ENCODE measurements around the gene PEA15. TPM values are rescaled to one million over a fixed set of nuclear protein-coding genes. Genes with fewer than 3 reads are reported as not detected.

PEA15 gene
- total and polyA plus RNA-seq, 4 donors: 8.1 to 44.5 (median 11.1) TPM

- no peak overlapping the region for H3K4me3 ChIP-seq (ENCODE audit: low read depth in 1 of 3, low read length in 3 of 3)
- H3K9me3 ChIP-seq (ENCODE audit: control insufficient read depth in 4 of 4, low read length in 3 of 4): no peaks in the 10 kb centered on the region
- H3K36me3 ChIP-seq (ENCODE audit: control insufficient read depth in 4 of 4, insufficient read depth in 3 of 4, low read depth in 1 of 4, low read length in 3 of 4): peaks cover 0 to 14% (median 7%) of the 10 kb centered on the region in 4 donors
- H3K27ac ChIP-seq (ENCODE audit: low read depth in 1 of 2, low read length in 2 of 2): no peak overlapping the region
- peaks cover 3 to 26% (median 9%) of the 10 kb centered on the region in 4 donors for H3K4me1 ChIP-seq (ENCODE audit: control insufficient read depth in 4 of 4, insufficient read depth in 4 of 4, low read length in 3 of 4)
- WGBS: 78% methylated on average over 9 of the region's 9 CpGs
- no peak overlapping the region for H3K9ac ChIP-seq (ENCODE audit: low read depth in 1 of 2, low read length in 2 of 2)
- DNase-seq (ENCODE audit: low spot score): no peak
- TF ChIP-seq YY1 (IDR thresholded peaks at IDR 0.05) (no peak), NR2F2 (IDR thresholded peaks at IDR 0.05) (peak; percentile 73)
- TF ChIP-seq, protein P1, sequence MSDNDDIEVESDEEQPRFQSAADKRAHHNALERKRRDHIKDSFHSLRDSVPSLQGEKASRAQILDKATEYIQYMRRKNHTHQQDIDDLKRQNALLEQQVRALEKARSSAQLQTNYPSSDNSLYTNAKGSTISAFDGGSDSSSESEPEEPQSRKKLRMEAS (IDR thresholded peaks at IDR 0.05): peak; percentile 26
- no peaks in the 10 kb centered on the region for H3K27me3 ChIP-seq (ENCODE audit: control insufficient read depth in 4 of 4, insufficient read depth in 4 of 4, low read length in 3 of 4)
These were observed 2.8 kb downstream of the PEA15 start for GRCh38 chr1:160207771-160208556.

DNA sequence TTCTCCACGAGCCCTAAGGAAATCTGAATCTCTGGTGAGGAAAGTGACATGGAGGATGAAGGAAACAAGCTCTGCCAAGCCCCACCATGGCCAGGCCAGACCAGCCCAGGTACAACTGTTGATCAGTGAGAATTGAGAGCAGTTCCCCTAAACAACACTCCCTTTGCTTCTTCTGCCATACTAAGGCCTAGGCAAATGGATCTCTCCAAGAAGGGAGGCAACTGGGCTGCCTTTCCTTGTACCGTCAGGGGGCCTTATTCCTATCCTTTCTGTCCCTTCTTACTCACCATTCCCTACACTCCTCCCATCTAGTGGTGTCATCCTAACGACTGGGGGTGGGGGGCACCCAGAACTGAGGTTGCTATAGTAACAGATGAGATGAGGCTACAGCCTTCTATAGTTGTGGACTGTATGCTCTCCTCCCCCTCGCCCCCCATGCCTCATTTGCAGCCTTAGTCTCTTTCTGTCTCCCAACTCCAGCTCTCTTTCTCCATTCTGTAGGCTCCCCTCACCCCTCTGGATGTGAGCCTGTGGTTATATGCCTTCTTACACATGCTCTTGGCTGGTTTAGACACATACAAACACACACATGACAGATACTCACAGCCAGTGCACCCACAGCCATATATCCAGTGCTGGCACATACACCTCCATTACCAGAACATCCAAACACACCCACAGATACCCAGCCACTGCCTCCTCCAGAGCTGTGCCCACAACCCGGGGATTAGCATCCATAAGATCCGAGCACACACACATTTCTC, 3.6 kb downstream of the PEA15 start:
- Histone ChIP-seq H3K9ac (ENCODE audit: low read depth in 1 of 2, low read length in 2 of 2) (no peak overlapping the region), H3K27me3 (ENCODE audit: control insufficient read depth in 4 of 4, insufficient read depth in 4 of 4, low read length in 3 of 4) (no peaks in the 10 kb centered on the region), H3K4me3 (ENCODE audit: low read depth in 1 of 3, low read length in 3 of 3) (no peak overlapping the region), H3K27ac (ENCODE audit: low read depth in 1 of 2, low read length in 2 of 2) (no peak overlapping the region), H3K9me3 (ENCODE audit: control insufficient read depth in 4 of 4, low read length in 3 of 4) (no peaks in the 10 kb centered on the region), H3K36me3 (ENCODE audit: control insufficient read depth in 4 of 4, insufficient read depth in 3 of 4, low read depth in 1 of 4, low read length in 3 of 4) (peaks cover under 1 to 20% (median 12%) of the 10 kb centered on the region in 4 donors), H3K4me1 (ENCODE audit: control insufficient read depth in 4 of 4, insufficient read depth in 4 of 4, low read length in 3 of 4) (peaks cover 3 to 26% (median 9%) of the 10 kb centered on the region in 4 donors)
- no peak for DNase-seq (ENCODE audit: low spot score)
- TF ChIP-seq SP1 (IDR thresholded peaks at IDR 0.05): no peak
- TF ChIP-seq REST (IDR thresholded peaks at IDR 0.05): no peak
- TF ChIP-seq YY1 (IDR thresholded peaks at IDR 0.05): no peak
- TF ChIP-seq FOXA1 (IDR thresholded peaks at IDR 0.05): no peak
- TF ChIP-seq TAF1 (conservative IDR thresholded peaks at IDR 0.05): no peak
- TF ChIP-seq, protein P2, sequence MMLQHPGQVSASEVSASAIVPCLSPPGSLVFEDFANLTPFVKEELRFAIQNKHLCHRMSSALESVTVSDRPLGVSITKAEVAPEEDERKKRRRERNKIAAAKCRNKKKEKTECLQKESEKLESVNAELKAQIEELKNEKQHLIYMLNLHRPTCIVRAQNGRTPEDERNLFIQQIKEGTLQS (IDR thresholded peaks at IDR 0.05): no peak
- TF ChIP-seq HNF4A (conservative IDR thresholded peaks at IDR 0.05): no peak
- TF ChIP-seq RXRA (IDR thresholded peaks at IDR 0.05): no peak
- no peak for TF ChIP-seq RAD21 (IDR thresholded peaks at IDR 0.05)
- TF ChIP-seq CTCF (IDR thresholded peaks at IDR 0.05; ENCODE audit: low read depth, low read length, missing input control): no peak
- no peak for TF ChIP-seq EGR1 (IDR thresholded peaks at IDR 0.05; ENCODE audit: low read depth in 2 of 2)
- TF ChIP-seq, protein P1 (IDR thresholded peaks at IDR 0.05): no peak
- no peak for TF ChIP-seq HNF4G (IDR thresholded peaks at IDR 0.05)
- TF ChIP-seq FOXA2 (IDR thresholded peaks at IDR 0.05): no peak
- TF ChIP-seq NR2F2 (IDR thresholded peaks at IDR 0.05): no peak
- no peak for TF ChIP-seq GABPA (IDR thresholded peaks at IDR 0.05 in 1 of 2, conservative IDR thresholded peaks at IDR 0.05 in 1 of 2)
- TF ChIP-seq, protein P3, sequence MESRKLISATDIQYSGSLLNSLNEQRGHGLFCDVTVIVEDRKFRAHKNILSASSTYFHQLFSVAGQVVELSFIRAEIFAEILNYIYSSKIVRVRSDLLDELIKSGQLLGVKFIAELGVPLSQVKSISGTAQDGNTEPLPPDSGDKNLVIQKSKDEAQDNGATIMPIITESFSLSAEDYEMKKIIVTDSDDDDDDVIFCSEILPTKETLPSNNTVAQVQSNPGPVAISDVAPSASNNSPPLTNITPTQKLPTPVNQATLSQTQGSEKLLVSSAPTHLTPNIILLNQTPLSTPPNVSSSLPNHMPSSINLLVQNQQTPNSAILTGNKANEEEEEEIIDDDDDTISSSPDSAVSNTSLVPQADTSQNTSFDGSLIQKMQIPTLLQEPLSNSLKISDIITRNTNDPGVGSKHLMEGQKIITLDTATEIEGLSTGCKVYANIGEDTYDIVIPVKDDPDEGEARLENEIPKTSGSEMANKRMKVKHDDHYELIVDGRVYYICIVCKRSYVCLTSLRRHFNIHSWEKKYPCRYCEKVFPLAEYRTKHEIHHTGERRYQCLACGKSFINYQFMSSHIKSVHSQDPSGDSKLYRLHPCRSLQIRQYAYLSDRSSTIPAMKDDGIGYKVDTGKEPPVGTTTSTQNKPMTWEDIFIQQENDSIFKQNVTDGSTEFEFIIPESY (IDR thresholded peaks at IDR 0.05): no peak
- no peak for TF ChIP-seq JUND (IDR thresholded peaks at IDR 0.05)
- WGBS: 79% methylated on average over 6 of the region's 6 CpGs
